ENCODE results near the gene MED14. TPM values are rescaled to one million over a fixed set of nuclear protein-coding genes. Genes with fewer than 3 reads are reported as not detected.
A peak's percentile ranks its signal among the peaks of the same experiment; 100 is the strongest.
"Not testable (repeated sequence)": the region's sequence is repeated elsewhere in the genome, so short reads cannot be mapped to it uniquely, and the experiment has no call there.

Gene MED14
- 28.0 and 46.8 TPM in 2 replicates for total RNA-seq (2014; rRNA removed; shearing (Covaris generic))

- peak; percentile 92 for DNase-seq (ENCODE audit: low read depth)
Observed at GRCh38 chrX:40735325-40736169, at the start of gene MED14. MED14 (minus strand) TSS chrX:40735542; CDS start chrX:40735412, 130 bp downstream.

GRCh38 chrX:40784516-40785151 lies 49.3 kb upstream of the MED14 start:
- DNase-seq (ENCODE audit: low read depth), result peak; percentile 60

- DNase-seq (ENCODE audit: low read depth), result not testable (repeated sequence)
Observed at GRCh38 chrX:40782644-40783259, 47.4 kb upstream of the MED14 start.

- no peak for DNase-seq (ENCODE audit: low read depth)
Observed at GRCh38 chrX:40780951-40781350, 45.6 kb upstream of the MED14 start.

GRCh38 chrX:40780082-40780481 lies 44.7 kb upstream of the MED14 start:
- DNase-seq (ENCODE audit: low read depth), result no peak

GRCh38 chrX:40778861-40779575 lies 43.7 kb upstream of the MED14 start:
- peak; percentile 46 for DNase-seq (ENCODE audit: low read depth)

GRCh38 chrX:40773809-40774208 lies 38.5 kb upstream of the MED14 start:
- peak; percentile 84 for DNase-seq (ENCODE audit: low read depth)

GRCh38 chrX:40773188-40773587 lies 37.8 kb upstream of the MED14 start:
- peak; percentile 22 for DNase-seq (ENCODE audit: low read depth)

- DNase-seq (ENCODE audit: low read depth), result peak; percentile 88
Observed at GRCh38 chrX:40772290-40772689, 36.9 kb upstream of the MED14 start.

- DNase-seq (ENCODE audit: low read depth), result no peak
Observed at GRCh38 chrX:40761762-40762161, 26.4 kb upstream of the MED14 start.

- no peak for DNase-seq (ENCODE audit: low read depth)
Observed at GRCh38 chrX:40759374-40759773, 24.0 kb upstream of the MED14 start.

GRCh38 chrX:40757058-40757457 lies 21.7 kb upstream of the MED14 start:
- no peak for DNase-seq (ENCODE audit: low read depth)

- DNase-seq (ENCODE audit: low read depth), result no peak
Observed at GRCh38 chrX:40755291-40756249, 20.2 kb upstream of the MED14 start.

- no peak for DNase-seq (ENCODE audit: low read depth)
Observed at GRCh38 chrX:40749681-40750494, 14.5 kb upstream of the MED14 start.

GRCh38 chrX:40748977-40749376 lies 13.6 kb upstream of the MED14 start:
- no peak for DNase-seq (ENCODE audit: low read depth)

- DNase-seq (ENCODE audit: low read depth), result no peak
Observed at GRCh38 chrX:40746521-40746920, 11.2 kb upstream of the MED14 start.

GRCh38 chrX:40736170-40736505 lies 796 bp upstream of the MED14 start:
- DNase-seq (ENCODE audit: low read depth), result no peak

- peak; percentile 39 for DNase-seq (ENCODE audit: low read depth)
Observed at GRCh38 chrX:40734971-40735324, 394 bp downstream of the MED14 start.

GRCh38 chrX:40733706-40734105 lies 1.6 kb downstream of the MED14 start:
- DNase-seq (ENCODE audit: low read depth), result no peak

GRCh38 chrX:40732499-40732898 lies 2.8 kb downstream of the MED14 start:
- DNase-seq (ENCODE audit: low read depth), result not testable (repeated sequence)
